Measurements from ENCODE around the gene IFNAR1.

DNA sequence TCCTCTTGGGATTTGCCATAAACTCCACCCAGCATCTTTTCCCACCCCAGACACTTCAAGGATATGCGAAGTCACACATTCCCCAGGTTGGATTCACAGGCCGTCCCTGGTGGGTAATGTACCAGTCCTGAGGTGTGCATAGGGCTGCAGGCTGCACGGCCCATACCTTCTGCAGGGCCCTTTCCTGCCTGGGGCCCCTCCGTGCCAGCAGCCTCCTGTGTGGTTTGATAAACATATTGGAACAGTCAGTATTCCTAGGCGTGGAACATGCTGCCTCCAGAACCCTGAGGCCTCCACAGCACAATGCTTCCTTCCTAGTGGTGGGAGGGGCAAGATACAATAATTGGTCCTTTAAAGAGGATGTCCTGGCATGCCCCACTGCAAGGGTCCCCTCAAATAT, 32.0 kb upstream of the IFNAR1 start:
- TF ChIP-seq, protein P1, sequence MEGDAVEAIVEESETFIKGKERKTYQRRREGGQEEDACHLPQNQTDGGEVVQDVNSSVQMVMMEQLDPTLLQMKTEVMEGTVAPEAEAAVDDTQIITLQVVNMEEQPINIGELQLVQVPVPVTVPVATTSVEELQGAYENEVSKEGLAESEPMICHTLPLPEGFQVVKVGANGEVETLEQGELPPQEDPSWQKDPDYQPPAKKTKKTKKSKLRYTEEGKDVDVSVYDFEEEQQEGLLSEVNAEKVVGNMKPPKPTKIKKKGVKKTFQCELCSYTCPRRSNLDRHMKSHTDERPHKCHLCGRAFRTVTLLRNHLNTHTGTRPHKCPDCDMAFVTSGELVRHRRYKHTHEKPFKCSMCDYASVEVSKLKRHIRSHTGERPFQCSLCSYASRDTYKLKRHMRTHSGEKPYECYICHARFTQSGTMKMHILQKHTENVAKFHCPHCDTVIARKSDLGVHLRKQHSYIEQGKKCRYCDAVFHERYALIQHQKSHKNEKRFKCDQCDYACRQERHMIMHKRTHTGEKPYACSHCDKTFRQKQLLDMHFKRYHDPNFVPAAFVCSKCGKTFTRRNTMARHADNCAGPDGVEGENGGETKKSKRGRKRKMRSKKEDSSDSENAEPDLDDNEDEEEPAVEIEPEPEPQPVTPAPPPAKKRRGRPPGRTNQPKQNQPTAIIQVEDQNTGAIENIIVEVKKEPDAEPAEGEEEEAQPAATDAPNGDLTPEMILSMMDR (conservative IDR thresholded peaks at IDR 0.05 in 1 of 2, IDR thresholded peaks at IDR 0.05 in 1 of 2; ENCODE audit: extremely low read depth in 1 of 2, insufficient read depth in 1 of 2, low read depth in 1 of 2, low read length in 2 of 2): no peak
- no peak for TF ChIP-seq EZH2 (IDR thresholded peaks at IDR 0.05; ENCODE audit: borderline replicate concordance, low read length)

Measured in mammary epithelial cell (primary cell).